ENCODE results near the gene NIT1. TPM values are rescaled to one million over a fixed set of nuclear protein-coding genes. Genes with fewer than 3 reads are reported as not detected.

NIT1 gene
- total and polyA plus RNA-seq, 4 donors = 26.9 to 40.4 (median 38.0) TPM

DNA sequence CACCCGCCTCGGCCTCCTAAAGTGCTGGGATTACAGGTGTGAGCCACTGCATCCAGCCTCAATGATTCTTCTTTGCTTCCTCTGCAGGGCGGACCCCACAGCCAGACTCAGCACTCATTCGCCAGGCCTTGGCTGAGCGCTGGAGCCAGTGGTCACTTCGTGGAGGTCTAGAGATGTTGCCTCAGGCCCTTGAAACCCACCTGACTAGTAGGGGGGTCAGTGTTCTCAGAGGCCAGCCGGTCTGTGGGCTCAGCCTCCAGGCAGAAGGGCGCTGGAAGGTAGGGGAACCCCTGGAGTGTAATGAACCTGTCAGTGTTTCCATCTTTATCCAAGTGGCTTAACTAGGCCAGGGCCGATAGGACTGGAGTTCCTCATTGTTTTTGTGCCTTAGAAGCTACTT, 51.0 kb downstream of the NIT1 start:
- Histone ChIP-seq H3K27me3 (ENCODE audit: control insufficient read depth in 3 of 3, insufficient read depth in 3 of 3, low read length in 2 of 3) (no peaks in the 10 kb centered on the region), H3K36me3 (ENCODE audit: control insufficient read depth in 4 of 4, insufficient read depth in 4 of 4, low read length in 4 of 4) (peaks cover 3 to 33% (median 28%) of the 10 kb centered on the region in 4 donors), H3K4me3 (no peak overlapping the region), H3K9ac (ENCODE audit: insufficient read depth in 1 of 2, low read length in 2 of 2) (no peak overlapping the region), H3K9me3 (ENCODE audit: control insufficient read depth in 4 of 4, insufficient read depth in 3 of 4, low read length in 3 of 4) (no peaks in the 10 kb centered on the region), H3K27ac (ENCODE audit: low read depth in 1 of 2, low read length in 1 of 2) (no peak overlapping the region), H3K4me1 (ENCODE audit: control insufficient read depth in 5 of 5, insufficient read depth in 5 of 5, low read length in 5 of 5) (peaks cover 4 to 21% (median 7%) of the 10 kb centered on the region in 5 donors)
- DNase-seq = no peak
- 92 to 95% methylated on average over 9 of the region's 9 CpGs for WGBS, 2 donors
- TF ChIP-seq, protein P1, sequence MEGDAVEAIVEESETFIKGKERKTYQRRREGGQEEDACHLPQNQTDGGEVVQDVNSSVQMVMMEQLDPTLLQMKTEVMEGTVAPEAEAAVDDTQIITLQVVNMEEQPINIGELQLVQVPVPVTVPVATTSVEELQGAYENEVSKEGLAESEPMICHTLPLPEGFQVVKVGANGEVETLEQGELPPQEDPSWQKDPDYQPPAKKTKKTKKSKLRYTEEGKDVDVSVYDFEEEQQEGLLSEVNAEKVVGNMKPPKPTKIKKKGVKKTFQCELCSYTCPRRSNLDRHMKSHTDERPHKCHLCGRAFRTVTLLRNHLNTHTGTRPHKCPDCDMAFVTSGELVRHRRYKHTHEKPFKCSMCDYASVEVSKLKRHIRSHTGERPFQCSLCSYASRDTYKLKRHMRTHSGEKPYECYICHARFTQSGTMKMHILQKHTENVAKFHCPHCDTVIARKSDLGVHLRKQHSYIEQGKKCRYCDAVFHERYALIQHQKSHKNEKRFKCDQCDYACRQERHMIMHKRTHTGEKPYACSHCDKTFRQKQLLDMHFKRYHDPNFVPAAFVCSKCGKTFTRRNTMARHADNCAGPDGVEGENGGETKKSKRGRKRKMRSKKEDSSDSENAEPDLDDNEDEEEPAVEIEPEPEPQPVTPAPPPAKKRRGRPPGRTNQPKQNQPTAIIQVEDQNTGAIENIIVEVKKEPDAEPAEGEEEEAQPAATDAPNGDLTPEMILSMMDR (IDR thresholded peaks at IDR 0.05; ENCODE audit: control extremely low read depth, extremely low read depth) = no peak
- ATAC-seq (ENCODE audit: insufficient read depth, low FRiP score) = no peak

Small RNA genes lying within 50 kb of the gene (small RNA-seq; reads per million reads assigned to genes)
- not detected for gene RF01225 (ENCODE audit: low replicate concordance)

Other genes with a start within 250 kb of the NIT1 start
- gene ITLN1, start 232.9 kb upstream of the NIT1 start, total RNA-seq = 1 to 10 TPM; 1.6 to 3.3 TPM
- gene ITLN1, start 232.9 kb upstream of the NIT1 start, polyA plus RNA-seq = 100 to 1,000 TPM in 1 of 2 donors, under 1 TPM in 1; 0.86 to 110 TPM
- 10 to 100 TPM in 1 of 2 donors, 1 to 10 TPM in 1; 1.6 to 13.8 TPM for gene ITLN2, start 163.3 kb upstream of the NIT1 start, total RNA-seq
- 10 to 100 TPM in 1 of 2 donors, 1 to 10 TPM in 1; 9.0 to 23.7 TPM for gene ITLN2, start 163.3 kb upstream of the NIT1 start, polyA plus RNA-seq
- 100 to 1,000 TPM; 174 to 201 TPM for gene F11R, start 97.0 kb upstream of the NIT1 start, total RNA-seq
- gene F11R, start 97.0 kb upstream of the NIT1 start, polyA plus RNA-seq = 100 to 1,000 TPM in 1 of 2 donors, 10 to 100 TPM in 1; 91.7 to 107 TPM
- gene TSTD1, start 79.1 kb upstream of the NIT1 start, total RNA-seq = 10 to 100 TPM; 43.2 to 67.9 TPM
- 100 to 1,000 TPM in 1 of 2 donors, 10 to 100 TPM in 1; 77.8 to 187 TPM for gene TSTD1, start 79.1 kb upstream of the NIT1 start, polyA plus RNA-seq
- 10 to 100 TPM; 67.5 to 70.0 TPM for gene USF1, start 72.1 kb upstream of the NIT1 start, total RNA-seq
- gene USF1, start 72.1 kb upstream of the NIT1 start, polyA plus RNA-seq = 10 to 100 TPM; 77.0 to 95.1 TPM
- gene ARHGAP30, start 48.2 kb upstream of the NIT1 start, total RNA-seq = 10 to 100 TPM; 10.5 to 49.5 TPM
- 10 to 100 TPM; 18.1 to 66.3 TPM for gene ARHGAP30, start 48.2 kb upstream of the NIT1 start, polyA plus RNA-seq
- 10 to 100 TPM; 11.7 to 12.5 TPM for gene NECTIN4, start 28.5 kb upstream of the NIT1 start, total RNA-seq
- 1 to 10 TPM; 6.2 to 8.1 TPM for gene NECTIN4, start 28.5 kb upstream of the NIT1 start, polyA plus RNA-seq
- 10 to 100 TPM in 1 of 2 donors, 1 to 10 TPM in 1; 7.1 to 13.0 TPM for gene KLHDC9, start 19.7 kb upstream of the NIT1 start, total RNA-seq
- 1 to 10 TPM; 5.8 to 8.6 TPM for gene KLHDC9, start 19.7 kb upstream of the NIT1 start, polyA plus RNA-seq
- gene PFDN2, start 68 bp upstream of the NIT1 start, total RNA-seq = 10 to 100 TPM; 21.5 to 46.7 TPM
- 100 to 1,000 TPM; 140 to 324 TPM for gene PFDN2, start 68 bp upstream of the NIT1 start, polyA plus RNA-seq
- gene DEDD, start 14.6 kb downstream of the NIT1 start, total RNA-seq = 10 to 100 TPM; 25.0 to 38.8 TPM
- gene DEDD, start 14.6 kb downstream of the NIT1 start, polyA plus RNA-seq = 10 to 100 TPM; 19.4 to 36.8 TPM
- gene UFC1, start 35.9 kb downstream of the NIT1 start, total RNA-seq = 100 to 1,000 TPM in 1 of 2 donors, 10 to 100 TPM in 1; 99.6 to 101 TPM
- 100 to 1,000 TPM; 122 to 149 TPM for gene UFC1, start 35.9 kb downstream of the NIT1 start, polyA plus RNA-seq
- gene USP21, start 41.4 kb downstream of the NIT1 start, total RNA-seq = 10 to 100 TPM; 22.6 to 28.6 TPM
- gene USP21, start 41.4 kb downstream of the NIT1 start, polyA plus RNA-seq = 10 to 100 TPM; 18.2 to 19.9 TPM
- 10 to 100 TPM; 33.1 to 34.1 TPM for gene PPOX, start 48.3 kb downstream of the NIT1 start, total RNA-seq
- gene PPOX, start 48.3 kb downstream of the NIT1 start, polyA plus RNA-seq = 10 to 100 TPM; 14.8 to 33.0 TPM
- gene B4GALT3, start 59.4 kb downstream of the NIT1 start, total RNA-seq = 10 to 100 TPM; 28.0 to 34.2 TPM
- gene B4GALT3, start 59.4 kb downstream of the NIT1 start, polyA plus RNA-seq = 10 to 100 TPM; 25.7 to 34.6 TPM
- 10 to 100 TPM in 1 of 2 donors, 1 to 10 TPM in 1; 2.3 to 18.8 TPM for gene ADAMTS4, start 80.9 kb downstream of the NIT1 start, total RNA-seq
- gene ADAMTS4, start 80.9 kb downstream of the NIT1 start, polyA plus RNA-seq = 10 to 100 TPM in 1 of 2 donors, 1 to 10 TPM in 1; 7.2 to 22.3 TPM
- gene NDUFS2, start 84.3 kb downstream of the NIT1 start, total RNA-seq = 100 to 1,000 TPM in 1 of 2 donors, 10 to 100 TPM in 1; 81.0 to 104 TPM
- gene NDUFS2, start 84.3 kb downstream of the NIT1 start, polyA plus RNA-seq = 10 to 100 TPM; 40.2 to 95.2 TPM
- 100 to 1,000 TPM in 1 of 2 donors, 10 to 100 TPM in 1; 41.6 to 169 TPM for gene FCER1G, start 97.2 kb downstream of the NIT1 start, total RNA-seq
- 1,000 to 10,000 TPM in 1 of 2 donors, 100 to 1,000 TPM in 1; 275 to 1,998 TPM for gene FCER1G, start 97.2 kb downstream of the NIT1 start, polyA plus RNA-seq
- gene APOA2, start 105.5 kb downstream of the NIT1 start, total RNA-seq = 1 to 10 TPM in 1 of 2 donors, not detected in 1; 2.3 TPM
- 1 to 10 TPM in 1 of 2 donors, not detected in 1; 1.4 TPM for gene APOA2, start 105.5 kb downstream of the NIT1 start, polyA plus RNA-seq
- 10 to 100 TPM in 1 of 2 donors, 1 to 10 TPM in 1; 4.9 to 13.0 TPM for gene TOMM40L, start 108.0 kb downstream of the NIT1 start, total RNA-seq
- gene TOMM40L, start 108.0 kb downstream of the NIT1 start, polyA plus RNA-seq = 10 to 100 TPM in 1 of 2 donors, 1 to 10 TPM in 1; 6.8 to 11.1 TPM
- not detected for gene NR1I3, start 120.1 kb downstream of the NIT1 start, total RNA-seq
- under 1 TPM in 1 of 2 donors, not detected in 1; 0.17 TPM for gene NR1I3, start 120.1 kb downstream of the NIT1 start, polyA plus RNA-seq
- gene PCP4L1, start 140.6 kb downstream of the NIT1 start, total RNA-seq = 1 to 10 TPM; 3.6 to 5.8 TPM
- gene PCP4L1, start 140.6 kb downstream of the NIT1 start, polyA plus RNA-seq = 1 to 10 TPM; 6.9 to 9.3 TPM
- gene MPZ, start 191.9 kb downstream of the NIT1 start, total RNA-seq = 1 to 10 TPM; 3.6 to 5.1 TPM
- 1 to 10 TPM; 2.0 to 3.7 TPM for gene MPZ, start 191.9 kb downstream of the NIT1 start, polyA plus RNA-seq
- gene SDHC, start 196.3 kb downstream of the NIT1 start, total RNA-seq = 100 to 1,000 TPM in 1 of 2 donors, 10 to 100 TPM in 1; 87.1 to 173 TPM
- gene SDHC, start 196.3 kb downstream of the NIT1 start, polyA plus RNA-seq = 100 to 1,000 TPM in 1 of 2 donors, 10 to 100 TPM in 1; 52.5 to 204 TPM
- 10 to 100 TPM in 1 of 2 donors, 1 to 10 TPM in 1; 6.5 to 25.1 TPM for gene CFAP126, start 249.8 kb downstream of the NIT1 start, total RNA-seq
- 10 to 100 TPM; 21.2 to 23.9 TPM for gene CFAP126, start 249.8 kb downstream of the NIT1 start, polyA plus RNA-seq